Activated naive CD4-positive, alpha-beta T cell treated with anti-CD3 and anti-CD28 coated beads for 36 hours (primary cell): ENCODE results near the gene ATG9B. TPM values are rescaled to one million over a fixed set of nuclear protein-coding genes. Genes with fewer than 3 reads are reported as not detected.
A peak's percentile ranks its signal among the peaks of the same experiment; 100 is the strongest.

Source experiments
- CTCF ChIA-PET: fragments of 350-600 bp; sonication (Branson Sonifier 250); formaldehyde crosslinking; loops from one replicate; lab custom pipeline; 2021; ENCODE audit warnings: antibody characterized with exemption; lab: Charles Lee
- DNase-seq: peaks from one replicate; pipeline ENCODE4 v3.0.0-alpha.2; 2020
- H3K27ac Mint-ChIP-seq: one replicate; pipeline ENCODE4 v1.8.0; 2021; ENCODE audit warnings: mild to moderate bottlenecking, mixed read lengths
- H3K27me3 Mint-ChIP-seq: one replicate; pipeline ENCODE4 v1.8.0; 2021; ENCODE audit warnings: low read depth, mixed read lengths
- H3K36me3 Mint-ChIP-seq: one replicate; pipeline ENCODE4 v1.8.0; 2021; ENCODE audit warnings: low read depth, mixed read lengths
- H3K4me1 Mint-ChIP-seq: one replicate; pipeline ENCODE4 v1.8.0; 2021; ENCODE audit warnings: low read depth, mixed read lengths
- H3K4me3 Mint-ChIP-seq: one replicate; pipeline ENCODE4 v1.8.0; 2021; ENCODE audit warnings: mild to moderate bottlenecking, moderate library complexity, mixed read lengths
- H3K9me3 Mint-ChIP-seq: one replicate; pipeline ENCODE4 v1.8.0; 2021; ENCODE audit warnings: mixed read lengths
- intact Hi-C: fragments of 100-400 bp; cut with micrococcal nuclease; formaldehyde crosslinking; loops from one replicate; pipeline ENCODE4 v1.15.1; 2023
- total RNA-seq, 2 experiments: library from RNA; stranded (reverse); gene quantifications; one replicate each; pipeline ENCODE4 v1.2.3, GENCODE V29; 2021

ATG9B gene
- total RNA-seq, 2 experiments from 2014 or later, result 2.8 to 4.0 TPM

DNA sequence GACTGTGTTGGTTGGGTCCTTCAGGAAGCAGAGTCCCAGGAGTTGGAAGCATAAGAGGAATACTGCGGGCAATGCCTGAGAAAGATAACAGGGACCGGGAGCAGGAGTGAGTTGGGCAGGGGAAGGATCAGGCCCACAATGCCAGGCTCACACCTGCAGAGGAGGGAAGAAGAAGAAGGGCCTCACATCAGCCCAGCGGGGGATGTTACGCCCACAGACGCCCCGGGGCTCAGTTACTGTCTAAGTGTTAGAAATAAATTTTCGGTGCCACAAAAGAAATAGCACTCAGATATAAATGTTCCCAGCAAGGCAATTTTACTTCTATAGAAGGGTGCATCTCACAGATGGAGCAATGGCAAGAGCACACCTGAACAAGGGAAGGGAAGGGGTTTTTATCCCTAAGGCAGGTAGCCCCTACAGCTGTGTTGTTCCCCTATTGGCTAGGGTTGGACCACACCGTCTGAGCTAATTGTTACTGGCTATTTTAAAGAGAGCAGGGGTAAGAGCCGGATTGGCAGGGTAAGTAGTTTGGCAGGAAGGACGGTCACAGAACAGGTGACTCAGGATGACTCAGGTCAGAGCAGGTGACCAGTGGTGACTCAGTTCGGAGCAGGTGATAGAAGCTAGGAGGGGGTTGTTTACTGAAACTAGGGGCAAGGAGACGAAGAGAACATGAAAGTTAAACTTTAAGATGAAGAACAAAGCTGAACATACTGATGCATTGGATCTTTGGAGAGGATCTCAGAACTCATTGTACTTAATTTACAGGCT is 33.7 kb downstream of the ATG9B start, which contains the start of gene NOS3:
Gene NOS3 (plus strand): TSS at position 602 of the 771 bp plus-strand sequence. CDS start 2,787 bp downstream, outside the sequence.
- intact Hi-C loops, result no loop called here
- CTCF ChIA-PET, result interaction anchor here (0.7 to 5.1 kb wide), 7 partner anchors 10 to 126 kb away, joined by 3 to 21 read pairs (median 6); no protein-coding TSS in a partner anchor
- H3K36me3 Mint-ChIP-seq, result no peaks in the 10 kb centered on the region
- no peak for DNase-seq
- peaks cover 22% of the 10 kb centered on the region for H3K9me3 Mint-ChIP-seq
- H3K27me3 Mint-ChIP-seq, result no peaks in the 10 kb centered on the region
- no peak within 1 kb of the TSS for H3K27ac Mint-ChIP-seq
- no peak within 1 kb of the TSS for H3K4me3 Mint-ChIP-seq
- peaks cover 36% of the 10 kb centered on the region for H3K4me1 Mint-ChIP-seq

DNA sequence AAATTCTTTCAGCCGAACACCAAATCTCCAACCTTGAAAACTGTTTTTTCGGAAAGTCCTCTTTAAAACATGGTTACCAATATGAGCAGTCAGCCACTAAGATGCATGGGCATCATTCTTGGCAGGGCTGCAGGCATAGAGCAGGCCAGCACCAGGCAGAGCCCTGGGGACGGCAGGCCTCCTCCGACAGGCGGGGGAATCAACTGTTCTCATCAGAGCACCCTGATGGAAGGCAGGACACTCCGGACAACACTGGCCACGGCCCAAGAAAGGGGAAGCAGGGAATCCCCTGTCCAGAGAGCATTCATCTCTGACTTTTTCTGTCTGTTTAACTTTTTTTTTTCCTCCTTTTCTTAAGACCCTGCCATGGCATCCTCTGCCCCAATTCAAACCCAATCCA is 34.8 kb downstream of the ATG9B start:
- Mint-ChIP-seq H3K4me3 (no peak overlapping the region), H3K27me3 (no peaks in the 10 kb centered on the region), H3K4me1 (peaks cover 30% of the 10 kb centered on the region), H3K36me3 (no peaks in the 10 kb centered on the region), H3K27ac (no peak overlapping the region), H3K9me3 (peaks cover 22% of the 10 kb centered on the region)
- CTCF ChIA-PET, result interaction anchor here (0.5 to 5.1 kb wide), 15 partner anchors 11 to 105 kb away, joined by 3 to 21 read pairs (median 4); no protein-coding TSS in a partner anchor
- intact Hi-C loops, result loop anchor here (2.0 to 5.0 kb wide), 2 partner anchors 113 to 123 kb away; no protein-coding TSS in a partner anchor
- DNase-seq, result no peak

DNA sequence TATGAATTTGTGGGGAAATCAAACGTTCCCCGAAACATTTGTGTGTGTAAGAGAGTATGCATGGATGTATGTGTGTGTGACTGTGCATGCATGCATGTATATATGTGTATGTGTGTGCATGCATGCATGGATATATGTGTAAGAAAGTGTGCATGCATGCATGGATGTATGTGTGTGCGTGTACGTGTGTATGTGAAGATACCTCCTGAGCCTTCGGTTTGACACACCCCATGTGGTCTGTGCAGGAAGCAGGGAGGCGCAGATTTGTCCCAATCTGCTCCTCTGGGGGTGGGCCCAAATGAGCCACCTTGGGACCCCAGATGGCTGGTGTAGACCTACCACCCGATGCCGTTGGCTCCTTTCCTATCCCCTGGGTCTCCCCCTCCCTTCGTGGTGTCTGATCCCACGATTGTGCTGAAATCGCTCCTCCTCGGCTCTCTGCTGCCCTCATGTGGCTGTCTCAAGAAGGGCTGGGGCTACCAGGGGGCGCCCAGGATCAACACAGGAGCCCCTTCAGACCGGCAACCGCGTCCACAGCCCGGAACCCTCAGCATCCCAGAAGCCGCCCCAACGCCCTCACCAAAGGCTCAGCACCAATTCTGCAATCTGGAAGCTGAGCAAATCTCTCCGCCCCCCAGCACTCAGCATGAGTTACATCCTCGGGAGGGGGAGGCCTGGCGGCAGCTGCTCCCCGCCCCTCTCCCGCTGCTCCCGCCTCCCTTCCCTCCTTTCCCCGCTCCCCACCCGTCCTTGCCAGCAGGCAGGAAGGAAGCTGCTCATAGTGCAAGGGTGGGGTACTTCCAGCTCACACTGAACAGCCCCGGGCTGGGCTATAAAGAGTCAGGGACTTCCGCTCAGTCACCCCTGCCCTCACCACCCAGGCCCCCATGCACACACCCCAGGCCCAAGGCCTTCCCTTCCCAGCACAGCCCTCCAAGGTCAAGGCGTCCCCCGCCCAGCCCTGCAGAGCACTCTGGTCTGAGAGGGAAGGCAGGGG is 35.8 kb downstream of the ATG9B start:
- Mint-ChIP-seq H3K9me3 (peaks cover 22% of the 10 kb centered on the region), H3K27me3 (no peaks in the 10 kb centered on the region), H3K36me3 (no peaks in the 10 kb centered on the region), H3K27ac (no peak overlapping the region), H3K4me3 (no peak overlapping the region), H3K4me1 (peaks cover 25% of the 10 kb centered on the region)
- intact Hi-C loops, result loop anchor here (1.0 to 5.0 kb wide), 3 partner anchors 112 to 210 kb away; no protein-coding TSS in a partner anchor
- CTCF ChIA-PET, result interaction anchor here (0.5 to 5.1 kb wide), 18 partner anchors 11 to 271 kb away, joined by 3 to 21 read pairs (median 4); no protein-coding TSS in a partner anchor
- peak; percentile 77 for DNase-seq

DNA sequence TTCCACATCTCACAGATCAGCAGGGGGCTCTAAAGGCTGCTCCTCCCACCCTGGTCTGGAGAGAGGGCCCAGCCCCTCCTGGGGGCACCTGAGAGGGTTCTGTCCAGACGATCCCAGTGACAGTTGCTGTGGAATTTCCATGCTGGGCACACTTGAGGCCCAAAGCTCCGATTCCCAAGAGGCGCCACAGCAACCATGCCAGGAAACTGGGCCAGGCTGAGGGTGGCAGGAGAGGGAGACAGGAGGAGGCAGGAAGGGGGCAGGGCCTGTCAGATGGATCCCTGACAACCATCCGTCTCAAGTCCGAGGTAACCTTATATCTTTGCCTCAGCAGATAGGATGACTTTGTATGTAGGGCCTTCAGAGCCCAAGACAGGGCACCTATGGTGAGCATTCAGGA is 37.7 kb downstream of the ATG9B start:
- intact Hi-C loops, result loop anchor here (1.0 to 5.0 kb wide), 4 partner anchors 11 to 126 kb away; no protein-coding TSS in a partner anchor

DNA sequence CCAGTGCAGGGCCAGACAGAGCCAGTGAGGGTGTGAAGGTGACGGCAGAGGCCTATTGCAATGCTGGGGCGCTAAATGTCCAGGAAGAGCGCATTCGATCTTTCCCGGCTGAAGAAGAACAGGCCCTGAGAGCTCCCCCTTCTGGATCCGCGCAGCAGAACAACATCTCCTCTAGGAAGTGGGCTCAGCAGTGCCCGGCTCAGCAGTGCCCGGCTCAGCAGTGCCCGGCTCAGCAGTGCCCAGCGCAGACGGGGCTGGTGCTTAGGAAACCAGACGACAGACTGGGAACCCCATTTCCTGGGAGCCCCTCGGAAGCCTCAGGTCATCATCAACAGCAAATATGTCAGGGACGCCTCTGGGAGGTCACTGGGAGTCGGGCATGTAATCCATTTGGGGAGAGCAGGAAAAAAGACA is 38.2 kb downstream of the ATG9B start:
- CTCF ChIA-PET, result interaction anchor here (0.6 to 5.1 kb wide), 21 partner anchors 8 to 621 kb away, joined by 3 to 74 read pairs (median 4); no protein-coding TSS in a partner anchor
- H3K27me3 Mint-ChIP-seq, result peaks cover 10% of the 10 kb centered on the region
- peak; percentile 69 for DNase-seq
- no peak overlapping the region for H3K4me3 Mint-ChIP-seq
- H3K4me1 Mint-ChIP-seq, result peaks cover 23% of the 10 kb centered on the region
- H3K27ac Mint-ChIP-seq, result no peak overlapping the region
- H3K36me3 Mint-ChIP-seq, result no peaks in the 10 kb centered on the region
- H3K9me3 Mint-ChIP-seq, result peaks cover 18% of the 10 kb centered on the region
- intact Hi-C loops, result loop anchor here (1.0 to 5.0 kb wide), 4 partner anchors 11 to 126 kb away; no protein-coding TSS in a partner anchor

More for the DNA sequence above, 37.7 kb downstream of the ATG9B start:
- no peak for DNase-seq
- Mint-ChIP-seq H3K4me1 (peaks cover 23% of the 10 kb centered on the region), H3K9me3 (peaks cover 22% of the 10 kb centered on the region), H3K36me3 (no peaks in the 10 kb centered on the region), H3K4me3 (no peak overlapping the region), H3K27ac (no peak overlapping the region), H3K27me3 (peaks cover 5% of the 10 kb centered on the region)
- CTCF ChIA-PET, result interaction anchor here (0.6 to 5.1 kb wide), 13 partner anchors 8 to 198 kb away, joined by 3 to 74 read pairs (median 4); no protein-coding TSS in a partner anchor

DNA sequence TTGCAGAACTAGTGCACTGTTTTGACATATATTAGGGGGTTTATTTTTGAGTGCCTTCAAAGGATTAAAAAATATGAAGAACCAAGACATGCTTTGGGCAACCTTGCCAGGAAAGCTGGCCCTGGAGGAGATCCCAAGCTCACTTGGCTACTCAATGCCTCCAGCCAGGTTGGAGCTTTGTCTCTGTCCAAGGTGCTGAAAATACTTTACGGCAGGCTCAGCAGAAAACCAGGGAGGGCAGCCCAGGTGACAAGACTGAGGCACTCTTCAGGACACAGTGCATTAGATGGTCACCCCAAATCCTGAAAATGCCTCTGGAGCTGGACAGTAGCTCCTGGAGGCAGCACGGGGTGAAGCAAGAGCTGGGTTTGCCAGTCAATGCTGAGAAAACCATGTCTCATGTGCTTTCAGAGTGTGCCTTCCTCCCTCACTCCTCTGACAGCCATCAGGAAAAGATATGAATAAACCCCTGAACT is 40.4 kb downstream of the ATG9B start:
- CTCF ChIA-PET, result interaction anchor here (0.9 to 5.1 kb wide), 14 partner anchors 10 to 200 kb away, joined by 3 to 74 read pairs (median 5); no protein-coding TSS in a partner anchor
- intact Hi-C loops, result no loop called here
- no peaks in the 10 kb centered on the region for H3K9me3 Mint-ChIP-seq
- no peak overlapping the region for H3K27ac Mint-ChIP-seq
- peaks cover 20% of the 10 kb centered on the region for H3K4me1 Mint-ChIP-seq
- DNase-seq, result peak; percentile 58
- no peaks in the 10 kb centered on the region for H3K36me3 Mint-ChIP-seq
- no peak overlapping the region for H3K4me3 Mint-ChIP-seq
- peaks cover 27% of the 10 kb centered on the region for H3K27me3 Mint-ChIP-seq

DNA sequence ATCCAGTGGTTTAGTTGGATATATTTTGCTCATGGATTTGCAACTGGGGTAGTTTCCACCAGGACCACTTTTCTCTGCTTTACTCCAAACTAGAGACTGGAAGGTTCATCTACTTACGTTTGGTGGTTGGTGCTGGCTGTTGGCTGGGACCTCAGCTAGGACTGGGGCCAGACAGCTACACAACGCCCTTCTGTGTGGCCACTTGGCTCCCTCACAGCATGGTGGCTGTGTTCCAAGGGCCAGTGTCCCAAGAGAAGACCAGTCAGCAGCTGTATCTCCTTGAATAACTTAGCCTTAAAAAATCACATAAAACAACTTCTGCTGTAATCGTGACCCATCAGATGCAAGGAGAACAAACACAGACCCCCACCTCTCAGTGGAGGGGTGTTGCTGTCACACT is 41.9 kb downstream of the ATG9B start:
- peaks cover 34% of the 10 kb centered on the region for H3K27me3 Mint-ChIP-seq
- intact Hi-C loops, result no loop called here
- no peak overlapping the region for H3K27ac Mint-ChIP-seq
- no peaks in the 10 kb centered on the region for H3K36me3 Mint-ChIP-seq
- CTCF ChIA-PET, result interaction anchor here (4.5 kb wide), 1 partner anchor 8 kb away, joined by 29 read pairs; no protein-coding TSS in a partner anchor
- H3K9me3 Mint-ChIP-seq, result no peaks in the 10 kb centered on the region
- DNase-seq, result no peak
- no peak overlapping the region for H3K4me3 Mint-ChIP-seq
- peaks cover 14% of the 10 kb centered on the region for H3K4me1 Mint-ChIP-seq

DNA sequence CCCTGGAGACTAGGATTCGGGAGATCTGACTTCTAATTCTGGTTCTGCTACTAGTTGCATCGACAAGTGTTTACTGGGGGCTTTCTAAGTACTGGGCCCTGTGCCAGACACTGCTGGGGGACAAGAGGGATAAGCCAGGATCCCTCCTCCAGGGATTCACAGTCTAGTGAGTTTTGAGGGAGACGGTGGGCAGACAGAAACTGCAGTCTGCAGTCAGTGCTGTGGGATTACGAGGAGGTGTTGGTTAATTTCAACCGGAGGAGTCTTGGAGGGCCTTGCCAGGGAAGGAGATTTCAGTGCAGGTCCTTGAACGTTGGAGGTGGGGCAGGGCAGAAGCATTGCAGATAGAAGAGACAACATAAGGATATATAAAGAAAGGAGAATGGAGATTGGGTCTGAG is 42.6 kb downstream of the ATG9B start:
- peaks cover 21% of the 10 kb centered on the region for H3K4me1 Mint-ChIP-seq
- no peaks in the 10 kb centered on the region for H3K9me3 Mint-ChIP-seq
- H3K36me3 Mint-ChIP-seq, result no peaks in the 10 kb centered on the region
- H3K27me3 Mint-ChIP-seq, result peaks cover 41% of the 10 kb centered on the region
- intact Hi-C loops, result no loop called here
- no peak overlapping the region for H3K4me3 Mint-ChIP-seq
- no peak for DNase-seq
- CTCF ChIA-PET, result interaction anchor here (4.5 kb wide), 1 partner anchor 7 kb away, joined by 29 read pairs; no protein-coding TSS in a partner anchor
- no peak overlapping the region for H3K27ac Mint-ChIP-seq

DNA sequence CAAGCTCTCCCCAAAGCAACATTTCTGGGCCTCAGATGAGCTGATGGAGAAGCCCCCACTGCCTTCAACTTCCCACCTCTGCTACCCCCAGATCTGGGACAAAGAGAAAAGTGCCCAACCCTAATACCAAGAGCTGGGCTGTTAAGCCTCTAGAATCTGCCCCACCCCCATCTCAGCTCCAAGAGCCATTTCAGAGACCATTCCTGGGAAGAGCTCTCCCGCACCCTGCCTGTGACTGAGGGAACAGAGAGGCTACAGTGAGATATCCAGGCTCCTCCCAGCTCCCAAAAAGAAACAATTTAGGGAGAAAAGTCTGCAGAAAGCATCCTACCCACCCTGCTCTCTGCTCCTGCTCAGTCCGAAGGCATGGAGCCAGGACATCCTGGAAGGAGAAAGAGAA is 43.6 kb downstream of the ATG9B start:
- Mint-ChIP-seq H3K9me3 (no peaks in the 10 kb centered on the region), H3K27ac (no peak overlapping the region), H3K36me3 (no peaks in the 10 kb centered on the region), H3K27me3 (peaks cover 42% of the 10 kb centered on the region), H3K4me1 (peaks cover 16% of the 10 kb centered on the region), H3K4me3 (no peak overlapping the region)
- DNase-seq, result no peak
- intact Hi-C loops, result no loop called here
- CTCF ChIA-PET, result interaction anchor here (0.9 to 2.9 kb wide), 6 partner anchors 10 to 38 kb away, joined by 3 to 15 read pairs (median 4); no protein-coding TSS in a partner anchor

DNA sequence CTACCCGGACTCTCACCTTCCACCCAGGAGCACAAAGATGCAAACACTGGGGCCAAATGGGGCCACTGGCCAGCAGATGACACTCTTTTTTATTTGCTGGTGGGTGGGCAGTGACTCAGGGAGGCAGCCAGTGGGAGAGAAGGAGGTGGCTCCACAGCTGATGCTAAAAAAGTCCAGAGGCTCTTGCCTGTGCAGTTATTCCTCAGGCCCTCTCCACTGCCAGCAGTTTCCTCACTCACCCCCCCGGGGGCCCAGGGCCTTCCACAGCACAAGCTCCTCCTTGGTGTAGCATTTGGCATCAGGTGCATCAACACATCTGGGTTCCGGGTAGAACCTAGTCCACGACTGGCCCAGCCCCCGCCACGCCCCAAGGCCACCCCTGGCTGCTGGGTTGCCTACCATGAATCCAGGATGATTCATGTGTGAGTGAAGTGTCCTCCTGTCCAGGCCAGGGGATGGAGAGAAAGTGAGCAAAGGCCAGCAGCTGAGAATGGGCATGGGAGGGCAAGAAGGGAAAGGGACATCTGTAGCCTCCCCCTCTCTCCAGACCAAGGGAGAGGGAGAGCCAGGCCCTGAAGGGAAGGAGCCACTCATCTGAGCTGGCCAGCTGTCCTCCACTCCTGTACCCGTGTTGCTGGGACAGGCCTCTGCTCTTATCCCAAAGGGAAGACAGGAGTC is 44.4 kb downstream of the ATG9B start:
- intact Hi-C loops, result no loop called here
- Mint-ChIP-seq H3K27me3 (peaks cover 46% of the 10 kb centered on the region), H3K4me3 (no peak overlapping the region), H3K36me3 (no peaks in the 10 kb centered on the region), H3K27ac (no peak overlapping the region), H3K9me3 (no peaks in the 10 kb centered on the region), H3K4me1 (peaks cover 20% of the 10 kb centered on the region)
- CTCF ChIA-PET, result interaction anchor here (0.9 to 2.9 kb wide), 5 partner anchors 10 to 39 kb away, joined by 3 to 15 read pairs (median 5); no protein-coding TSS in a partner anchor
- no peak for DNase-seq
